ENCODE results near the gene SCUBE1. TPM values are rescaled to one million over a fixed set of nuclear protein-coding genes. Genes with fewer than 3 reads are reported as not detected.

Gene SCUBE1
- total and polyA plus RNA-seq, 3 donors from 2014 or later, result 11.0 to 28.9 (median 23.5) TPM

GRCh38 chr22:43156413-43156812, 186.8 kb downstream of the SCUBE1 start:
- no peaks in the 10 kb centered on the region for H3K9me3 ChIP-seq
- H3K27me3 ChIP-seq, result no peaks in the 10 kb centered on the region
- H3K4me3 ChIP-seq, result no peak overlapping the region
- intact Hi-C loops (cut with DNase I; ENCODE audit: low total_unique reads), result no loop called here
- TF ChIP-seq POLR2A (IDR thresholded peaks at IDR 0.05) (no peak), CTCF (IDR thresholded peaks at IDR 0.05) (no peak)
- H3K36me3 ChIP-seq (ENCODE audit: low read depth, missing control alignments), result no peaks in the 10 kb centered on the region
- H3K4me1 ChIP-seq, result peaks cover 9% of the 10 kb centered on the region
- no peak for DNase-seq
- no peak overlapping the region for H3K27ac ChIP-seq
- WGBS, 2 donors, result 87 to 95% methylated on average over 8 to 12 of the region's 12 CpGs

DNA sequence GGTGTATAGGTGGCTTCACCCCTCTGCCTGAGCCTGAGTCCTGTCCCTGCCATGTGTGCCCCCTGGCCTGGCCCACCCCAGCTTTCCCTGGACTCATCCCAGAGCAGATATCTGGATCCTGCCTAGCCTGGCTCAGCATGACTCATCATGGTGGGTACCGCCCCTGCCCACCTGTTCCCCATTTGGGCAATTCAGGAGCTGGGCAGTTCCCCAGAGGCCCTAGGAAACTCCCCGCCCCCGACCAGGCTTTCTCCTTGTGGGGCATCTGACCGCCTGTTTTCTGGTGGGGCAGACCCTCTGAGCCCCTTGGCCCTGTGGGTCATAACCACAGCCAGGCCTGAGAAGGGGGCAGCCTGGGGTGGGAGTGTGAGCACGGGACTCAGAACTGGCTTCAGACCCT, 187.4 kb downstream of the SCUBE1 start:
- H3K4me1 ChIP-seq, result peaks cover 11% of the 10 kb centered on the region
- no peak overlapping the region for H3K27ac ChIP-seq
- no peaks in the 10 kb centered on the region for H3K9me3 ChIP-seq
- no peak for DNase-seq
- intact Hi-C loops (cut with DNase I; ENCODE audit: low total_unique reads), result no loop called here
- 90% methylated on average over 5 of the region's 5 CpGs for WGBS, 2 donors
- no peak overlapping the region for H3K4me3 ChIP-seq
- no peaks in the 10 kb centered on the region for H3K27me3 ChIP-seq
- TF ChIP-seq POLR2A (IDR thresholded peaks at IDR 0.05) (no peak), CTCF (IDR thresholded peaks at IDR 0.05) (no peak)
- no peaks in the 10 kb centered on the region for H3K36me3 ChIP-seq (ENCODE audit: low read depth, missing control alignments)

GRCh38 chr22:43154887-43155536, 188.2 kb downstream of the SCUBE1 start:
- H3K36me3 ChIP-seq (ENCODE audit: low read depth, missing control alignments), result no peaks in the 10 kb centered on the region
- no peaks in the 10 kb centered on the region for H3K27me3 ChIP-seq
- no peak overlapping the region for H3K27ac ChIP-seq
- H3K9me3 ChIP-seq, result no peaks in the 10 kb centered on the region
- 77 to 90% methylated on average over 13 to 27 of the region's 27 CpGs for WGBS, 2 donors
- TF ChIP-seq POLR2A (IDR thresholded peaks at IDR 0.05), result no peak
- TF ChIP-seq CTCF (IDR thresholded peaks at IDR 0.05), result no peak
- no peak overlapping the region for H3K4me3 ChIP-seq
- intact Hi-C loops (cut with DNase I; ENCODE audit: low total_unique reads), result no loop called here
- H3K4me1 ChIP-seq, result peaks cover 13% of the 10 kb centered on the region
- no peak for DNase-seq

DNA sequence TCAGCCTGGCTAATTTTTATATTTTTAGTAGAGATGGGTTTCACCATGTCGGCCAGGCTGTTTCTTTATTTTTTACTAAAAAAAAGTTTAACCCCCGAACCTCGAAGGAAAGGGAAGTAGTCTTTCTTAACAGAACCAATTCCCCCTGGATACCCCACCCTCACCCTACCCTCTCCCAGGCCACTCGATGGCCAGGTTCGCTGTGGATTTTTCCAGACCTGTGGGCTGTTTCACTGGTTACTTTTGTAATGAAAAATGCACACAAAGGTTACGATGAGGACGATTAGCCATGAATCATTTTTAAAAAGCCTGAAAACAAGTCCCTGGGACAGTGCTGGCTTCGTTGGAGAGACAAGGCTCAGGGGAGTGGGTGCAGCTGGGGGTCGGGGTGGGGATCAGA, 189.3 kb downstream of the SCUBE1 start:
- 64 to 73% methylated on average over 9 of the region's 9 CpGs for WGBS, 2 donors
- intact Hi-C loops (cut with DNase I; ENCODE audit: low total_unique reads), result no loop called here
- no peak overlapping the region for H3K27ac ChIP-seq
- DNase-seq, result no peak
- no peaks in the 10 kb centered on the region for H3K36me3 ChIP-seq (ENCODE audit: low read depth, missing control alignments)
- no peaks in the 10 kb centered on the region for H3K9me3 ChIP-seq
- H3K4me1 ChIP-seq, result peaks cover 13% of the 10 kb centered on the region
- H3K4me3 ChIP-seq, result no peak overlapping the region
- TF ChIP-seq POLR2A (IDR thresholded peaks at IDR 0.05) (no peak), CTCF (IDR thresholded peaks at IDR 0.05) (no peak)
- no peaks in the 10 kb centered on the region for H3K27me3 ChIP-seq
